Measurements from ENCODE around the gene IL1RAPL1.

DNA sequence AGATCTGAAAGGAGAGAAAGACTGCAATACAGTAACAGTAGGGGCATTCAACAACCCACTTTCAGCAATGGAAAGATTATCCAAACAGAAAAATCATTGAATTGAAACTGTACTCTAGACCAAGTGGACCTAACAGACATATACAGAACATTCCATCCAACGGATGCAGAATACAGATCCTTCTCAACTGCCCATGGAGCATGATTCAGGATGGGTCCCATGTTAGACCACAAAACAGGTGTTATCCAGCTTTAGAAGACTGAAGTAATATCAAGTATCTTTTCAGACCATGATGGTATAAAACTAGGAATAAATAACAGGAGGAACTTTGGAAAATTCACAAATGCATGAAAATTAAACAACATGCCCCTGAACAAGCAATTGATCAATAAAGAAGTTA, 1060.9 kb downstream of the IL1RAPL1 start:
- TF ChIP-seq, protein P1, sequence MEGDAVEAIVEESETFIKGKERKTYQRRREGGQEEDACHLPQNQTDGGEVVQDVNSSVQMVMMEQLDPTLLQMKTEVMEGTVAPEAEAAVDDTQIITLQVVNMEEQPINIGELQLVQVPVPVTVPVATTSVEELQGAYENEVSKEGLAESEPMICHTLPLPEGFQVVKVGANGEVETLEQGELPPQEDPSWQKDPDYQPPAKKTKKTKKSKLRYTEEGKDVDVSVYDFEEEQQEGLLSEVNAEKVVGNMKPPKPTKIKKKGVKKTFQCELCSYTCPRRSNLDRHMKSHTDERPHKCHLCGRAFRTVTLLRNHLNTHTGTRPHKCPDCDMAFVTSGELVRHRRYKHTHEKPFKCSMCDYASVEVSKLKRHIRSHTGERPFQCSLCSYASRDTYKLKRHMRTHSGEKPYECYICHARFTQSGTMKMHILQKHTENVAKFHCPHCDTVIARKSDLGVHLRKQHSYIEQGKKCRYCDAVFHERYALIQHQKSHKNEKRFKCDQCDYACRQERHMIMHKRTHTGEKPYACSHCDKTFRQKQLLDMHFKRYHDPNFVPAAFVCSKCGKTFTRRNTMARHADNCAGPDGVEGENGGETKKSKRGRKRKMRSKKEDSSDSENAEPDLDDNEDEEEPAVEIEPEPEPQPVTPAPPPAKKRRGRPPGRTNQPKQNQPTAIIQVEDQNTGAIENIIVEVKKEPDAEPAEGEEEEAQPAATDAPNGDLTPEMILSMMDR (IDR thresholded peaks at IDR 0.05): no peak
- TF ChIP-seq NPAS2 (CRISPR knock-in tag; IDR thresholded peaks at IDR 0.05; ENCODE audit: borderline replicate concordance) (no peak), CHD4 (IDR thresholded peaks at IDR 0.05; ENCODE audit: borderline replicate concordance) (no peak), RCOR1 (IDR thresholded peaks at IDR 0.05; ENCODE audit: low read depth, low read length) (no peak), MYC (IDR thresholded peaks at IDR 0.05; ENCODE audit: borderline replicate concordance, low read length) (no peak), POLR2AphosphoS2 (conservative IDR thresholded peaks at IDR 0.05; ENCODE audit: low read length) (no peak), JUNB (IDR thresholded peaks at IDR 0.05) (no peak), SREBF2 (IDR thresholded peaks at IDR 0.05) (no peak), RAD21 (conservative IDR thresholded peaks at IDR 0.05 in 1 of 2, IDR thresholded peaks at IDR 0.05 in 1 of 2) (no peak), POLR2A (IDR thresholded peaks at IDR 0.05; ENCODE audit: low read length) (no peak), HDAC2 (IDR thresholded peaks at IDR 0.05) (no peak), JUN (IDR thresholded peaks at IDR 0.05) (no peak)
- TF ChIP-seq, protein P2, sequence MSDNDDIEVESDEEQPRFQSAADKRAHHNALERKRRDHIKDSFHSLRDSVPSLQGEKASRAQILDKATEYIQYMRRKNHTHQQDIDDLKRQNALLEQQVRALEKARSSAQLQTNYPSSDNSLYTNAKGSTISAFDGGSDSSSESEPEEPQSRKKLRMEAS (IDR thresholded peaks at IDR 0.05): no peak
- TF ChIP-seq, protein P3, sequence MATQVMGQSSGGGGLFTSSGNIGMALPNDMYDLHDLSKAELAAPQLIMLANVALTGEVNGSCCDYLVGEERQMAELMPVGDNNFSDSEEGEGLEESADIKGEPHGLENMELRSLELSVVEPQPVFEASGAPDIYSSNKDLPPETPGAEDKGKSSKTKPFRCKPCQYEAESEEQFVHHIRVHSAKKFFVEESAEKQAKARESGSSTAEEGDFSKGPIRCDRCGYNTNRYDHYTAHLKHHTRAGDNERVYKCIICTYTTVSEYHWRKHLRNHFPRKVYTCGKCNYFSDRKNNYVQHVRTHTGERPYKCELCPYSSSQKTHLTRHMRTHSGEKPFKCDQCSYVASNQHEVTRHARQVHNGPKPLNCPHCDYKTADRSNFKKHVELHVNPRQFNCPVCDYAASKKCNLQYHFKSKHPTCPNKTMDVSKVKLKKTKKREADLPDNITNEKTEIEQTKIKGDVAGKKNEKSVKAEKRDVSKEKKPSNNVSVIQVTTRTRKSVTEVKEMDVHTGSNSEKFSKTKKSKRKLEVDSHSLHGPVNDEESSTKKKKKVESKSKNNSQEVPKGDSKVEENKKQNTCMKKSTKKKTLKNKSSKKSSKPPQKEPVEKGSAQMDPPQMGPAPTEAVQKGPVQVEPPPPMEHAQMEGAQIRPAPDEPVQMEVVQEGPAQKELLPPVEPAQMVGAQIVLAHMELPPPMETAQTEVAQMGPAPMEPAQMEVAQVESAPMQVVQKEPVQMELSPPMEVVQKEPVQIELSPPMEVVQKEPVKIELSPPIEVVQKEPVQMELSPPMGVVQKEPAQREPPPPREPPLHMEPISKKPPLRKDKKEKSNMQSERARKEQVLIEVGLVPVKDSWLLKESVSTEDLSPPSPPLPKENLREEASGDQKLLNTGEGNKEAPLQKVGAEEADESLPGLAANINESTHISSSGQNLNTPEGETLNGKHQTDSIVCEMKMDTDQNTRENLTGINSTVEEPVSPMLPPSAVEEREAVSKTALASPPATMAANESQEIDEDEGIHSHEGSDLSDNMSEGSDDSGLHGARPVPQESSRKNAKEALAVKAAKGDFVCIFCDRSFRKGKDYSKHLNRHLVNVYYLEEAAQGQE (IDR thresholded peaks at IDR 0.05): no peak
